Measurements from ENCODE around the gene NR3C2.

The NR3C2 gene

GRCh38 chr4:148073349-148073748 lies 368.9 kb downstream of the NR3C2 start:
- DNase-seq (ENCODE audit: low read depth): no peak

DNA sequence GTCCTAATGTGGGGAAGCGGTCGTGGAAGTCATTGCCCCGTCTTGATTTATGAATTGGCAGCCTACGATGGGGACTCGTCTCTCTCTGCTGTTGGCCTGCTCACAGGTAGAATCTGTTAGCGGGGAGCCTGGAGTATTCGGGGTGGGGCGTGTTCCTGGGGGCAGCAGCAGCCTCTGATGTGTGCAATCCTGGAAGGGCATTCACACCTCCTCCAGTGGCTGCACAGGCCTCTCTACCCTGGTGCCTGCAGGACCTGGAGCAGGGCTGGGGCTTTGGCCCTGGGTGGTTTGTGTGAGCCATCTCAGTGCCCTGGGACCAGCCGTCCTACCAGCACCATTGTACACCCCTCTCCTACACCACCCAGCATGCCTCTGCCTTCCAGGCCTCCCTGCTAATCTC lies 369.4 kb downstream of the NR3C2 start:
- no peak for DNase-seq (ENCODE audit: low read depth)

GRCh38 chr4:148071009-148071408 lies 371.2 kb downstream of the NR3C2 start:
- DNase-seq (ENCODE audit: low read depth): no peak

- no peak for DNase-seq (ENCODE audit: low read depth)
Observed at GRCh38 chr4:148069895-148070178, 372.4 kb downstream of the NR3C2 start.

GRCh38 chr4:148069086-148069894 lies 372.9 kb downstream of the NR3C2 start:
- no peak for DNase-seq (ENCODE audit: low read depth)

DNA sequence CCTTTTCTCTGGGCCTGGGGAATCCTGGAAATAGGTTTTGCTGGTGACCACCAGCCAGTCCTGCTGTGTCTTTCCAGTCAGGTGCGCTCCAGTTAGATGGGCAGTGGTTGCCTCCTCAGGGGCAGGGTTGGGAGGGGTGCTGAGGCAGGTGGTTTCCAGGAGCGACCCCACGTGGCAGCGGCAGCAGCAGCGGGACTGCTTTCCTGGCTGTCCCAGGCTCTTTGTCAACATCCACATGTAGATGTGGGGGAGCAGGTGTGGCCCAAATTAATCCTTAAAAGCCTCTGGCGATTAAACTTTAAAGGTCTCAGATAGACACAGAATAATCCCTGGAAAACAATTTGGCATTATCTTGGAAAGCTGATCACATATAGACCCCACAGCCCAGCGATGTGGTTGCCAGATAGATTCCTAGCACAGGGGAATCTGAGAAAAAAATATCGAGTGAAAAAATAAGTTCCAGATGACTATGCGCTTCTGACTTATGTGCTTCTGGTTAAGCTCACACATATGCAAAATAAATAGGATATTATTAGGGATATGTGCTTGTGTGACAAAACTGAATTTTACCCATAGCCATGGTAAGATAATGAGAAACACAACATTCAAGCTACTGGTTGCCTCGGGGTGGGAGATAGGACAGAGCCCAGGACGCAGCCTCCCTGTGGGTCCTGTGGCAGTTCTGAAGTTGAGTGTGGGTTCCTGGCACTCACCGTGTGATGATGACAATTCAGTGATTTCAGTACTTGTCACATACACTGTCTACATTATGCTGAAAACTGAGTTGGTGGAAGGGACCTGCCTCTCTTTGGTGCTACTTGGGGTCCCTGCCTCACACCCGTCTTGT lies 373.9 kb downstream of the NR3C2 start:
- no peak for DNase-seq (ENCODE audit: low read depth)

GRCh38 chr4:148067301-148067916 lies 374.8 kb downstream of the NR3C2 start:
- DNase-seq (ENCODE audit: low read depth): no peak

DNA sequence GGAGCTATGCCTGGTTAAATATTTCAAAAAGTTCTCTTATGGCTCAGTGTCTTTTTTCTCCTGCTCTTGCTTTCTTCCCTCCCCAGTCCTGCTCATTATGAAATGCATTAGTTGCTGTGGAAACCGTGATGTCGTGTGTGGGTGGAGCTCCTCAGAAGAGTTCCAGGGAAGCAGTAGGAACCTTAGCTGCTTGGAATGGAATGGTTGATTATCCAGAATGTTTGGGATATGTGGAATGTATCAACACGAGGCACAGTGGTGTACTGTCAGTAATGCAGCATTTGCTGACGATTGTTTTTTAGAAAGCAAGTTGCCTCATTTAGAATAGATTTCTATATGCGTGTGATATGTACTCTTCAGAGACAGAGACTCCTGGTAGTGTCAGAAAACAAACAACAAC lies 377.1 kb downstream of the NR3C2 start:
- DNase-seq (ENCODE audit: low read depth): no peak

DNA sequence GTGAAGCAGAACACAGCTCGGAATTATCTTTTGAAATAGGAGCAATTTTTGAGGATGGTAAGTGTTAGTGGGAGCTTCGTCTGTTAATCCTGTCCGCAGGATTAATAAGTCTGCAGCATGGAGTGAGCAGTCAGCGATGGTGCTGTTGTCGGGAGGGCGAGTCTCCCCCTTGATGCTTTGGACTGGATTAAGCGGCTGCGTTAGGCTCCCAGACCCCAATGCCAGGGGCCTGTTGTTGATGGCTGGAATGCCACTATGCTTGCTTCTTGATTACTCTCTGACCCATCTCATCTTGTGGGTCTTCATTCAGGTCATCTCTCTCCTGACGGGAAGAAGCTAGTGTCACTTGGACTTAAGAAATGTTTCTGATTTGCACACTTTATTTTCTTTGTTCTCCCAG lies 377.8 kb downstream of the NR3C2 start:
- no peak for DNase-seq (ENCODE audit: low read depth)

GRCh38 chr4:148062301-148062950 lies 379.8 kb downstream of the NR3C2 start:
- no peak for DNase-seq (ENCODE audit: low read depth)

- DNase-seq (ENCODE audit: low read depth): no peak
Observed at GRCh38 chr4:148061795-148062194, 380.4 kb downstream of the NR3C2 start.

DNA sequence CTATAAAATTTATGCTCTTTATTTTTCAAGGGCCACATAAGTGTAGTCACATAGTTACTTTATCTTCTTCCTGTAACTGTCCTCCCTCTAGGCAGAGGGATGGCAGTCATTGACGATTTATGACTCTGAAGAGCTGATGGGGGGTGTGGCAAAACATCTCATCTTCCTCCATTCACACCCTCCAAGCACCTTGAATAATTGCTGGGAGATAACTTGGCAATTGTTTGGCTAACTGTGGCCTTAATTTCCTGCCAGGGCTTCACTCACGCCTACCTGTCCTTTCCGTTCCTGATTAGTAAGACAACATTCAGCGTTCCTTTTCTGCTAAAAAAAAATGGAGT lies 381.1 kb downstream of the NR3C2 start:
- DNase-seq (ENCODE audit: low read depth): no peak

- no peak for DNase-seq (ENCODE audit: low read depth)
Observed at GRCh38 chr4:148060264-148061140, 381.7 kb downstream of the NR3C2 start.

DNA sequence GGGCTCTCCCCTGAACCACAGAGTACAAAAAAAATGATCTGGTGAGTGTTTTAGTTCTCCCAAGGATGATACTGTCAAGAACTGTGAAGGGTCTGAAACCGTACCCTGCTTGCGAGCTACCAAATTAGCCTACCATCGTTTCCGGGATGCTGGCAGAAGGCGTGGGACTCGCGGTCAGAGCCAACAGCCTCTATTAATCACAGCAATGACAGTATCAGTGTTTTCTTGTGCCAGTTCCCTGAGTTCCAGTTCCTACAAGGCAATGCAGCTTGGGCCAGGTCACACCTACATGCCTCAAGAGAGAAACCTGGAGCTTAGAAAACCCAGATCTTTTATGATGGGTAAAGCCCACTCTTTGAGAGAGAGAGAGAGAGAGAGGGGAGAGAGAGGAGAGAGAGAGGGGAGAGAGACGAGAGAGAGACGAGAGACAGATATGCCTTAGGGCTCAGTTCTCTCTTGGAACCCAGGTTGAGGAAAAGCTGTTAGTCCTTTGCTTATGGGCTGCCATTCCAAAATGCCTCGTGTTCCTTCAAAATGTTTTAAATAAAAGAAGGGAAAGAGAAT lies 382.5 kb downstream of the NR3C2 start:
- no peak for DNase-seq (ENCODE audit: low read depth)

- DNase-seq (ENCODE audit: low read depth): no peak
Observed at GRCh38 chr4:148057984-148058859, 384.0 kb downstream of the NR3C2 start.

GRCh38 chr4:148057516-148057915 lies 384.7 kb downstream of the NR3C2 start:
- no peak for DNase-seq (ENCODE audit: low read depth)

DNA sequence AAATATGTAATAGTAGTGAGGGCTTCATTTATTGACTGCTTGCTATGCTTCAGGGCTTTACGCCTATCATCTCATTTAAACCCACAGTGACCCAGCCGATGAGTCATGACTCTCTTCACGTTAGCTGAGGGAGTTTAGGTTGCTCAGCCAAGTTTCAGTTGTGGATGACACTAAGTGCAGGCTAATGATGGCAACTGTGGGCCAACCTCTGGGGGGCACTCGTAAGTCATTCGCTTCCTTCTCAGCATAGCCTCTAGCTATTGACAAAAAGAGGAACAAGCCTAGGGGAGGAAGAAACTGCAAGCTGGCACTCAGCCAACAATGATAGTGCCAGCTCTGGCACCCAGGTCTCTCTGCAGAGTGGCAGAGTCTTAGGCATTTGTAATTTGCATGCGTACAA lies 385.3 kb downstream of the NR3C2 start:
- peak; percentile 76 for DNase-seq (ENCODE audit: low read depth)

GRCh38 chr4:148055844-148056243 lies 386.4 kb downstream of the NR3C2 start:
- DNase-seq (ENCODE audit: low read depth): no peak

DNA sequence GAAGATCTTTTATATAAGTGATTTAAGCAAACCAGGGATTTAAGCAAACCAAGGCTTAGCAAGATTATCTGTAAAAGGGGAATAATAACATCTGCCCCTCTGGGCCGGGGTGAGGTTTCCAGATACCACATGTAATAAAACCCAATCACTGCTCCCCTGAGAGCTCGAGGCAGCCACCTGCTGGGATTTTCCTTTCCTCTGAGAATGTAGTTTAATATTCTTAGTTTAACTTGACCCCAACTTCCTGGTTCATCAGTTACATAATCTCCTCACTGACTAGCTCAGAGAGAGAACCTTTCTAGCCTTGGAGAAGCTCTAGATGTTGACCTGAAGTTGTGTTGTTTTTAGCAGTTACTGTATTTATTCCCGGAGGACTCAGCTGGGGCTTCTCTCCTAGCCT lies 387.9 kb downstream of the NR3C2 start:
- no peak for DNase-seq (ENCODE audit: low read depth)

GRCh38 chr4:148053298-148054003 lies 388.8 kb downstream of the NR3C2 start:
- DNase-seq (ENCODE audit: low read depth): no peak
